ENCODE measurements around the gene NOL12.
A peak's percentile ranks its signal among the peaks of the same experiment; 100 is the strongest.

Gene NOL12

GRCh38 chr22:37659066-37659896, 26.9 kb upstream of the NOL12 start:
- no peak for DNase-seq (ENCODE audit: low read depth)

DNA sequence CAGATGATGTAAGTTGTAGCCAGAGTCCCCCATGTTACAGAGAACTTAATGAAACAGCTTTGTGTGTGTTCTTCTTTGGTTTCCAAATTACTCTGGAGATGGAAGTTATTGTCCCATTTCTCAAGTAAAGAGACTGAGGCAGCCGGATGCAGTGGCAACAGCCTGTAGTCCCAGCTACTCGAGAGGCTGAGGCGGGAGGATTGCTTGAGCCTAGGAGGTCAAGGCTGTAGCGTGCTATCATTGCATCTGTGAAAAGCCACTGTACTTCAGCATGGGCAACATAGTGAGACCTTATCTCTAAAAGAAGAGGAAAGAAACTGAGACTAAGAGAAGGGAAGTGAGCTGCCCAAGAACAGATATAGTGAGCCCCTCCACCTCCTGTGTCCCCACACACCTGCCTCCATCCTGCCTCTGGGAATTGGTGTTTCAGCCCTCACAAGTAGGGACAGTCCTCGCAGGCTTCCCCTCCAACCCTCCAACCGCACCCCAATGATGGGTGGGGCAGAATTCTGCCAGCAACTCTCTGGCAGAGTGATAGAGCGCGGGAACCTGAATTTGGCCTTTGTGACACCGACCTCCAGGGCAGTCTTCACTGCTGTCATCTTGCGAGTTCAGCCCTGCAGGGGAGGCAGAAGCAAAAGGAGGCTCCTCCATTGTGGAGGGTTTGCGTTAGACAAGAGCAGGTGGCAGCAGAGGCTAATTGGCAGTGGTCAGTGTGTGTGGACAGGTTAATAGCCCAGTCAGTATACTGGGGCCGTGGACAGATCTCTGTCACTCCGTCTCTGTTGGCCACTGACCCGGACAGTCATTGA, 26.0 kb upstream of the NOL12 start:
- DNase-seq (ENCODE audit: low read depth) = no peak

- DNase-seq (ENCODE audit: low read depth) = no peak
Measured at GRCh38 chr22:37660709-37661045, 25.5 kb upstream of the NOL12 start.

GRCh38 chr22:37661160-37661924, 24.8 kb upstream of the NOL12 start:
- DNase-seq (ENCODE audit: low read depth) = no peak

GRCh38 chr22:37662039-37662438, 24.1 kb upstream of the NOL12 start:
- no peak for DNase-seq (ENCODE audit: low read depth)

DNA sequence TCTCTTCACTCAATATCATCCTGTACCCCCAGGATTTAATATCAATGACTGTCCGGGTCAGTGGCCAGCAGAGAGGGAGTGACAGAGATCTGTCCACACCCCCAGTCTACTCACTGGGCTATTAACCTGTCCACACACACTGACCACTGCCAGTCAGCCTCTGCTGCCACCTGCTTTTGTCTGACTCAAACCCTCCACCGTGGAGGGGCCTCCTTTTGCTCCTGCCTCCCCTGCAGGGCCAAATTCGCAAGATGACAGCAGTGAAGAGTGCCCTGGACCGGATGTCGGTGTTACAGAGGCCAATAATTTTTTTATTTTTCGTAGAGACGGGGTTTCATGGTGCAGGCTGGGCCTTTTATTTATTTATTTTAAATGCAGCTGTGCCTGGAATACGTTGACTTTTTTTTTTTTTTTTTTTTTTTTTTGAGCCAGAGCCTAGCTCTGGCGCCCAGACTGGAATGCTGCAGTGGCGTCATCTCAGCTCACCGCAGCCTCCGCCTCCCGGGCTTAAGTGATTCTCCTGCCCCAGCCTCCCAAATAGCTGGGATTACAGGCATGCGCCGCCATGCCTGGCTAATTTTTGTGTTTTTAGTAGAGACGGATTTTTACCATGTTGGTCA, 22.5 kb upstream of the NOL12 start:
- DNase-seq (ENCODE audit: low read depth) = no peak

- no peak for DNase-seq (ENCODE audit: low read depth)
Measured at GRCh38 chr22:37664249-37665101, 21.7 kb upstream of the NOL12 start.

DNA sequence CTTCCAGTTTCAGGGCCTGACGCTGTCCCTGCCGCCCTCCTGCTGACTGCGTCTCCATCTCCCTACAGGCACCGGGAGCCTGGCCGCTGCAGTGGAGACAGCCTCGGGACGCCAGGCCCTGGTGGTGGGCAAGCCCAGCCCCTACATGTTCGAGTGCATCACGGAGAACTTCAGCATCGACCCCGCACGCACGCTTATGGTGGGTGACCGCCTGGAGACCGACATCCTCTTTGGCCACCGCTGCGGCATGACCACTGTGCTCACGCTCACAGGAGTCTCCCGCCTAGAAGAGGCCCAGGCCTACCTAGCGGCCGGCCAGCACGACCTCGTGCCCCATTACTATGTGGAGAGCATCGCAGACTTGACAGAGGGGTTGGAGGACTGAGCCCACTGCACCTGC, 20.7 kb upstream of the NOL12 start:
- no peak for DNase-seq (ENCODE audit: low read depth)

GRCh38 chr22:37669586-37669985, 16.6 kb upstream of the NOL12 start:
- no peak for DNase-seq (ENCODE audit: low read depth)

- DNase-seq (ENCODE audit: low read depth) = no peak
Measured at GRCh38 chr22:37672206-37672919, 13.8 kb upstream of the NOL12 start.

GRCh38 chr22:37672920-37673455, 13.2 kb upstream of the NOL12 start:
- no peak for DNase-seq (ENCODE audit: low read depth)

GRCh38 chr22:37674248-37674647, 11.9 kb upstream of the NOL12 start:
- no peak for DNase-seq (ENCODE audit: low read depth)

GRCh38 chr22:37674951-37675929, 10.9 kb upstream of the NOL12 start, which contains the start of gene LGALS1:
LGALS1 (plus strand) TSS chr22:37675636; CDS start chr22:37675703, 67 bp downstream.
- DNase-seq (ENCODE audit: low read depth) = peak; percentile 96

GRCh38 chr22:37675930-37676735, 10.0 kb upstream of the NOL12 start:
- no peak for DNase-seq (ENCODE audit: low read depth)

DNA sequence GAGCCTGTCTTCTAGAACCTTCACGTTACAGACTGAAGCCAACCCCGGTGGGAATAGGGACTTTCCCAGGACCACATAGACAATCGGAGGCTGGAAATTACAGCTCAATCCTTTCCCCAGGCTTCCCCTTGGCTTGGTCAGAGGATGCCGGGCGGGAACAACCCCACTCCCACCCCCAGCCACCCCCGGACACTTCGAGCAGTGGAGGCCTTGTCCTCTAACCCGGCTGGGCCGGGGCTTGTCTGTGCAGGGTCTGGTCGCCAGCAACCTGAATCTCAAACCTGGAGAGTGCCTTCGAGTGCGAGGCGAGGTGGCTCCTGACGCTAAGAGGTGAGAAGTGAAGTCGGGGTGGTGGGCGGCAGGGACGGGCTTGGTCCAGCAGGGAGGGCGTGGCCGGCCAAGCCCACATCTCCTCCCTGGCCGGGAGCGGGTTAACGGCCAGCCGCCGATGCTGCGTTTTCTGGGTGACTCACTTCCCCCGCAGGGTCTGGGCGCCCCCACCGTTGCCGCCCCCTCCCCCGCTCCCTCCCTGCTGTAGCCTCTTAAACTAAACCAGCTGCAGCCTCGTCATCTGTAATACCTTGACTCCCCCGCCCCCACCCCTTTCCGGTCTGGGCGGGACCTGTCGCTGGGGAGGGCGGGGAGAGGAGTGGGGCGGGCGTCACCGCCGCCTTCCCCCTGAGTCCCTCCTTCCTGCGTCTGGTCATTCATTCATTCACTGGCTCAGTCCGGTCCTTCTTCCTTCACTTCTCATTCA, 9.2 kb upstream of the NOL12 start:
- peak; percentile 91 for DNase-seq (ENCODE audit: low read depth)

DNA sequence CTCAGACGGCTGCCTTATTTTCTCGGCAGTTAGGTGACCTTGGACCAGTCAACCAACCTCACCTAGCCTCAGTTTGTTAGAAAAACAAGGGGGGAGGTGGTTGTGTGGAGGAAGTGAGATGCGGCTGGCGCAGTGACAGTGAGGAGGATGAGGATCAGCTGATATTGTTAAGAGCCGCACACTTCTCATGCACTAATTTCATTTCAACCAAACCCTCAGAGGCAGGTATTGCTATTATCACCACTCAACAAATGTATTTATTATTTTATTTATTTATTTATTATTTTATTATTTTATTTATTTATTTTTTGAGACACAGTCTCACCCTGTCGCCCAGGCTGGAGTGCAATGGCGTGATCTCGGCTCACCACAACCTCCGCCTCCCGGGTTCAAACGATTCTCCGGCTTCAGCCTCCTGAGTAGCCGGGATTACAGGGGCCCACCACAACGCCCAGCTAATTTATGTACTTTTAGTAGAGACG, 8.6 kb upstream of the NOL12 start:
- DNase-seq (ENCODE audit: low read depth) = no peak

DNA sequence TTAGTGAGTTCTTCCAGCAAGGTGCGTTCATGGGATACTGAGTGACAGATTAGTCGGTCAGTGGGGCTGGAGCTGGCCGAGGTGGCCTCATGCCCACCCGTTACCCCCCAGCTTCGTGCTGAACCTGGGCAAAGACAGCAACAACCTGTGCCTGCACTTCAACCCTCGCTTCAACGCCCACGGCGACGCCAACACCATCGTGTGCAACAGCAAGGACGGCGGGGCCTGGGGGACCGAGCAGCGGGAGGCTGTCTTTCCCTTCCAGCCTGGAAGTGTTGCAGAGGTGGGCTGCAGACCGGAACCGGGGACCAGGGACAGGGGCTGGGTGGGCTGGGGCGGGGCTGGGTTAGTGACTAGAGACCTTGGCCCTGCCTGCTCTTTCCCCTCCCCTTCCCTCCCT, 7.8 kb upstream of the NOL12 start:
- DNase-seq (ENCODE audit: low read depth) = no peak

Data from HS-5 (cell line).